K562 (cell line): ENCODE measurements around the gene EYA2. TPM values are rescaled to one million over a fixed set of nuclear protein-coding genes. Genes with fewer than 3 reads are reported as not detected.
A peak's percentile ranks its signal among the peaks of the same experiment; 100 is the strongest.

Experiments
- ATAC-seq: fragments of 200-7000 bp; cut with Tn5 transposase; 3 replicates; pipeline ENCODE4 v1.9.1; 2020; ENCODE audit warnings: moderate library complexity
- BruUV-seq: library from RNA; stranded (reverse); fragments of 400-500 nt; replicated peaks from 2 replicates; lab custom pipeline; 2021; lab: Mats Ljungman, UMichigan
- CTCF ChIA-PET: fragments of 300-600 bp; formaldehyde crosslinking; extraction: SDS; loops from one replicate; lab custom pipeline; 2021; ENCODE audit warnings: low intra/inter-chr PET ratio; lab: Yijun Ruan, JAX
- POLR2A ChIA-PET: fragments of 300-600, 350-650 bp; sonication (Branson Sonifier 250); formaldehyde crosslinking; extraction: SDS; loops from one replicate; lab custom pipeline; 2021; ENCODE audit warnings: antibody characterized with exemption, inconsistent platforms; lab: Yijun Ruan, JAX
- DNase-seq, 4 experiments: peaks; one replicate each; pipeline versions ENCODE4 v3.0.0 to v3.0.0-alpha.2; 2011 to 2018; ENCODE audit warnings: low spot score in 3 of 4, mixed read lengths in 3 of 4; ENCODE audit errors: extremely low read depth in 1 of 4
- FAIRE-seq: peaks from 2 replicates; lab custom pipeline; 2011; peaks lifted over from hg19 to GRCh38; lab: Jason Lieb, UNC
- H2AFZ ChIP-seq: 2 replicates; pipeline ENCODE4 v1.6.0; 2011; ENCODE audit warnings: low read depth, low read length, control low read depth, inconsistent platforms
- H3K27ac ChIP-seq: fragments of 200-600 bp; 3 replicates; pipeline ENCODE4 v1.8.0; 2011; ENCODE audit warnings: low read depth, mild to moderate bottlenecking, control low read depth, inconsistent platforms, low read length, moderate library complexity, mixed read lengths; ENCODE audit errors: extremely low read depth
- H3K27me3 ChIP-seq, 2 experiments: fragments of 300-600 bp in 1 of 2; 2 replicates in 1 of 2; 3 replicates in 1 of 2; pipeline versions ENCODE4 v1.6.0 to v1.8.0; 2011; ENCODE audit warnings: inconsistent platforms in 2 of 2, low read length in 2 of 2, mild to moderate bottlenecking in 1 of 2, mixed read lengths in 1 of 2, moderate library complexity in 1 of 2; ENCODE audit not compliant: control insufficient read depth in 2 of 2, insufficient read depth in 2 of 2
- H3K36me3 ChIP-seq: fragments of 300-600 bp; 3 replicates; pipeline ENCODE4 v1.8.0; 2011; ENCODE audit warnings: mild to moderate bottlenecking, low read length, inconsistent platforms; ENCODE audit not compliant: control insufficient read depth, insufficient read depth
- H3K4me1 ChIP-seq, 2 experiments: fragments of 200-600 bp in 1 of 2; replicated peaks in 1 of 2; 2 replicates in 1 of 2; 3 replicates in 1 of 2; pipeline versions ENCODE4 v1.5.1 to v1.8.0; 2011; ENCODE audit warnings: inconsistent platforms in 2 of 2, low read length in 2 of 2, mild to moderate bottlenecking in 1 of 2, mixed read lengths in 1 of 2, moderate library complexity in 1 of 2; ENCODE audit not compliant: control insufficient read depth in 2 of 2, insufficient read depth in 2 of 2
- H3K4me2 ChIP-seq: 2 replicates; pipeline ENCODE4 v1.6.1; 2011; ENCODE audit warnings: low read length, control low read depth, inconsistent platforms, mixed read lengths; ENCODE audit not compliant: insufficient read depth
- H3K4me3 ChIP-seq: fragments of 200-600 bp; sonication (generic), shearing (Covaris generic); 2 replicates; pipeline ENCODE4 v1.5.1; 2016; ENCODE audit warnings: control low read depth, inconsistent platforms
- H3K79me2 ChIP-seq: fragments of 200-600 bp; 3 replicates; pipeline ENCODE4 v1.8.0; 2011; ENCODE audit warnings: low read length, inconsistent platforms; ENCODE audit not compliant: control insufficient read depth, insufficient read depth
- H3K9ac ChIP-seq, 2 experiments: 2 replicates each; pipeline versions ENCODE4 v1.6.0 to v1.6.1; 2011; ENCODE audit warnings: low read depth in 2 of 2, low read length in 2 of 2, control low read depth in 1 of 2, inconsistent platforms in 1 of 2, mild to moderate bottlenecking in 1 of 2, mixed read lengths in 1 of 2; ENCODE audit not compliant: insufficient read depth in 1 of 2
- H3K9me1 ChIP-seq: one replicate; pipeline ENCODE4 v1.6.0; 2011; ENCODE audit warnings: inconsistent platforms, mild to moderate bottlenecking, low read length, moderate library complexity; ENCODE audit not compliant: control insufficient read depth, insufficient read depth
- H3K9me3 ChIP-seq: replicated peaks from 2 replicates; pipeline ENCODE4 v1.5.1; 2011; ENCODE audit warnings: low read depth, low read length, inconsistent platforms; ENCODE audit not compliant: control insufficient read depth, insufficient read depth
- H4K20me1 ChIP-seq: replicated peaks from 2 replicates; pipeline ENCODE4 v1.6.1; 2011; ENCODE audit warnings: low read length, inconsistent platforms, mixed read lengths; ENCODE audit not compliant: control insufficient read depth, insufficient read depth
- DDX20 ChIP-seq: fragments of 450-650 bp; IDR thresholded peaks from 2 replicates; pipeline ENCODE4 v1.6.1; 2016; ENCODE audit warnings: missing genetic modification characterization, low read depth, mild to moderate bottlenecking, missing compliant biosample characterization, moderate library complexity
- FOXK2 ChIP-seq, 2 experiments: fragments of 450-650 bp; IDR thresholded peaks in 1 of 2; conservative IDR thresholded peaks in 1 of 2; 2 replicates each; pipeline ENCODE4 v1.6.1; 2016; ENCODE audit warnings: low read depth in 2 of 2, mild to moderate bottlenecking in 1 of 2
- ILK ChIP-seq: fragments of 450-650 bp; IDR thresholded peaks from 2 replicates; pipeline ENCODE4 v1.6.1; 2016; ENCODE audit warnings: missing genetic modification characterization, low read depth, mild to moderate bottlenecking, missing compliant biosample characterization, moderate library complexity, borderline replicate concordance
- NFXL1 ChIP-seq: fragments of 450-650 bp; formaldehyde crosslinking; IDR thresholded peaks from 2 replicates; pipeline ENCODE4 v1.4.0; 2021; ENCODE audit warnings: mild to moderate bottlenecking
- NFYB ChIP-seq: IDR thresholded peaks from 2 replicates; pipeline ENCODE4 v1.6.1; 2011; ENCODE audit warnings: mild to moderate bottlenecking, moderate library complexity; ENCODE audit not compliant: insufficient read length; ENCODE audit errors: extremely low read depth
- NR1H2 ChIP-seq: sonication (generic); formaldehyde crosslinking; IDR thresholded peaks from 2 replicates; pipeline ENCODE4 v1.4.0; 2020; ENCODE audit warnings: mild to moderate bottlenecking, missing genetic modification reagents
- RBM25 ChIP-seq: fragments of 200-400 bp; formaldehyde crosslinking; IDR thresholded peaks from 2 replicates; pipeline ENCODE4 v1.6.1; 2018; ENCODE audit warnings: low read length, low read depth, moderate library complexity; ENCODE audit not compliant: severe bottlenecking
- SMAD4 ChIP-seq: fragments of 250-450 bp; sonication (Bioruptor Pico); conservative IDR thresholded peaks from 2 replicates; pipeline ENCODE4 v1.8.0; 2021; ENCODE audit warnings: inconsistent platforms, mild to moderate bottlenecking, moderate library complexity
- THRA ChIP-seq: fragments of 450-650 bp; IDR thresholded peaks from 2 replicates; pipeline ENCODE4 v1.6.1; 2017; ENCODE audit warnings: mild to moderate bottlenecking, moderate library complexity
- XRCC5 ChIP-seq: fragments of 200-400 bp; formaldehyde crosslinking; IDR thresholded peaks from 2 replicates; pipeline ENCODE4 v1.6.1; 2017; ENCODE audit warnings: low read depth, mild to moderate bottlenecking, low read length
- ZBED1 ChIP-seq: IDR thresholded peaks from 2 replicates; pipeline ENCODE4 v1.6.1; 2014
- ZC3H4 ChIP-seq: sonication (generic); formaldehyde crosslinking; IDR thresholded peaks from 2 replicates; pipeline ENCODE4 v1.9.0; 2021; ENCODE audit warnings: missing genetic modification reagents, borderline replicate concordance
- WGBS: fragments of 100-300 bp; shearing (Covaris generic); methylation state at CpG from one replicate; pipeline ENCODE4 v1.1.6; 2016; ENCODE audit warnings: low coverage, mixed read lengths; ENCODE audit not compliant: insufficient coverage; ENCODE audit errors: missing lambda C conversion rate; 5-methylcytosine and 5-hydroxymethylcytosine counted together
- in situ Hi-C: fragments of 300-500 bp; cut with MboI; formaldehyde crosslinking; loops from 4 replicates; pipeline ENCODE4 v1.15.0; 2018; ENCODE audit warnings: inconsistent platforms, mixed read lengths
- intact Hi-C: fragments of 100-400 bp; cut with micrococcal nuclease; formaldehyde crosslinking; loops from 2 replicates; pipeline ENCODE4 v1.14.2; 2022
- polyA plus RNA-seq, 8 experiments: library from polyadenylated mRNA; depleted of rRNA in 4 of 8; stranded (reverse) in 5 of 8; unstranded in 3 of 8; fragments of >200 nt; fragmentation: Nextera tagmentation in 2 of 8; fragmentation: Illumina TruSeq in 1 of 8; extraction: Ambion mirVana in 2 of 8; extraction: Trizol in 1 of 8; gene quantifications; 2 replicates each; pipeline versions ENCODE4 v1.2.1 to v1.2.3, GENCODE V29; 2011 to 2014; ENCODE audit warnings: inconsistent platforms in 1 of 8, missing spikeins in 1 of 8
- total RNA-seq, 7 experiments: library from RNA; depleted of rRNA in 6 of 7; stranded (reverse); fragments of >200 nt in 6 of 7; fragmentation: Illumina TruSeq in 2 of 7; extraction: Trizol in 2 of 7; gene quantifications; 2 replicates each; pipeline versions ENCODE4 v1.2.1 to v1.2.3, GENCODE V29; 2011 to 2021; ENCODE audit warnings: low replicate concordance in 1 of 7
- TF ChIP-seq, protein P1 (sequence below), 2 experiments: fragments of 450-650 bp in 1 of 2; sonication (generic) in 1 of 2; formaldehyde crosslinking in 1 of 2; IDR thresholded peaks; 2 replicates each; pipeline versions ENCODE4 v1.7.1 to v1.9.0; 2016 to 2022; ENCODE audit warnings: inconsistent platforms in 1 of 2, mild to moderate bottlenecking in 1 of 2, missing genetic modification reagents in 1 of 2

Gene EYA2
- total and polyA plus RNA-seq, 9 of the 15 experiments (the other 6 are each of a cell fraction or from before 2014, with no cell fraction given), result 0.03 TPM; not detected in 8

GRCh38 chr20:47054945-47055344, 160.3 kb downstream of the EYA2 start:
- H3K9me1 ChIP-seq, result no peaks in the 10 kb centered on the region
- no peak overlapping the region for H3K9ac ChIP-seq
- POLR2A ChIA-PET, result interaction anchor here (0.6 kb wide), 1 partner anchor 620 kb away, joined by 4 read pairs; no protein-coding TSS in a partner anchor
- no peaks in the 10 kb centered on the region for H3K9me3 ChIP-seq
- CTCF ChIA-PET, result no interaction called here
- ATAC-seq, result peak; percentile 72
- H3K4me2 ChIP-seq, result no peak overlapping the region
- FAIRE-seq, result peak; percentile 49
- H3K27me3 ChIP-seq, result peaks cover 16 to 37% of the 10 kb centered on the region in 2 experiments
- H3K4me3 ChIP-seq, result no peak overlapping the region
- intact Hi-C loops (no loop called here), in situ Hi-C loops (no loop called here)
- no peaks in the 10 kb centered on the region for H4K20me1 ChIP-seq
- H3K36me3 ChIP-seq, result no peaks in the 10 kb centered on the region
- H3K27ac ChIP-seq, result no peak overlapping the region
- H3K79me2 ChIP-seq, result no peaks in the 10 kb centered on the region
- peak; percentile 16 to 72 (median 60) for DNase-seq
- no peak overlapping the region for H2AFZ ChIP-seq
- H3K4me1 ChIP-seq, result no peaks in the 10 kb centered on the region; a peak in 1 of 5 replicates
- WGBS, result 2% methylated on average over 6 of the region's 6 CpGs
- BruUV-seq, result no TSS peak
- TF ChIP-seq RBM25 (peak; percentile 69), ZBED1 (no peak), NR1H2 (CRISPR knock-in tag) (no peak), NFYB (peak; percentile 42), ZC3H4 (CRISPR knock-in tag) (no peak), DDX20 (tag) (no peak), NFXL1 (no peak), XRCC5 (no peak), THRA (no peak), FOXK2 (conservative IDR thresholded peaks at IDR 0.05 in 1 of 2, IDR thresholded peaks at IDR 0.05 in 1 of 2; ENCODE audit: low read depth in 2 of 2) (no peak), ILK (tag) (no peak), SMAD4 (CRISPR knock-in tag) (no peak)
- TF ChIP-seq, protein P1, sequence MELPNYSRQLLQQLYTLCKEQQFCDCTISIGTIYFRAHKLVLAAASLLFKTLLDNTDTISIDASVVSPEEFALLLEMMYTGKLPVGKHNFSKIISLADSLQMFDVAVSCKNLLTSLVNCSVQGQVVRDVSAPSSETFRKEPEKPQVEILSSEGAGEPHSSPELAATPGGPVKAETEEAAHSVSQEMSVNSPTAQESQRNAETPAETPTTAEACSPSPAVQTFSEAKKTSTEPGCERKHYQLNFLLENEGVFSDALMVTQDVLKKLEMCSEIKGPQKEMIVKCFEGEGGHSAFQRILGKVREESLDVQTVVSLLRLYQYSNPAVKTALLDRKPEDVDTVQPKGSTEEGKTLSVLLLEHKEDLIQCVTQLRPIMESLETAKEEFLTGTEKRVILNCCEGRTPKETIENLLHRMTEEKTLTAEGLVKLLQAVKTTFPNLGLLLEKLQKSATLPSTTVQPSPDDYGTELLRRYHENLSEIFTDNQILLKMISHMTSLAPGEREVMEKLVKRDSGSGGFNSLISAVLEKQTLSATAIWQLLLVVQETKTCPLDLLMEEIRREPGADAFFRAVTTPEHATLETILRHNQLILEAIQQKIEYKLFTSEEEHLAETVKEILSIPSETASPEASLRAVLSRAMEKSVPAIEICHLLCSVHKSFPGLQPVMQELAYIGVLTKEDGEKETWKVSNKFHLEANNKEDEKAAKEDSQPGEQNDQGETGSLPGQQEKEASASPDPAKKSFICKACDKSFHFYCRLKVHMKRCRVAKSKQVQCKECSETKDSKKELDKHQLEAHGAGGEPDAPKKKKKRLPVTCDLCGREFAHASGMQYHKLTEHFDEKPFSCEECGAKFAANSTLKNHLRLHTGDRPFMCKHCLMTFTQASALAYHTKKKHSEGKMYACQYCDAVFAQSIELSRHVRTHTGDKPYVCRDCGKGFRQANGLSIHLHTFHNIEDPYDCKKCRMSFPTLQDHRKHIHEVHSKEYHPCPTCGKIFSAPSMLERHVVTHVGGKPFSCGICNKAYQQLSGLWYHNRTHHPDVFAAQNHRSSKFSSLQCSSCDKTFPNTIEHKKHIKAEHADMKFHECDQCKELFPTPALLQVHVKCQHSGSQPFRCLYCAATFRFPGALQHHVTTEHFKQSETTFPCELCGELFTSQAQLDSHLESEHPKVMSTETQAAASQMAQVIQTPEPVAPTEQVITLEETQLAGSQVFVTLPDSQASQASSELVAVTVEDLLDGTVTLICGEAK (IDR thresholded peaks at IDR 0.05), result no peak
- TF ChIP-seq, protein P1 (CRISPR knock-in tag; IDR thresholded peaks at IDR 0.05), result no peak
